ENCODE measurements around the gene SRBD1. TPM values are rescaled to one million over a fixed set of nuclear protein-coding genes. Genes with fewer than 3 reads are reported as not detected.

The SRBD1 gene
- total and polyA plus RNA-seq, 4 donors: 4.0 to 22.2 (median 10.0) TPM

DNA sequence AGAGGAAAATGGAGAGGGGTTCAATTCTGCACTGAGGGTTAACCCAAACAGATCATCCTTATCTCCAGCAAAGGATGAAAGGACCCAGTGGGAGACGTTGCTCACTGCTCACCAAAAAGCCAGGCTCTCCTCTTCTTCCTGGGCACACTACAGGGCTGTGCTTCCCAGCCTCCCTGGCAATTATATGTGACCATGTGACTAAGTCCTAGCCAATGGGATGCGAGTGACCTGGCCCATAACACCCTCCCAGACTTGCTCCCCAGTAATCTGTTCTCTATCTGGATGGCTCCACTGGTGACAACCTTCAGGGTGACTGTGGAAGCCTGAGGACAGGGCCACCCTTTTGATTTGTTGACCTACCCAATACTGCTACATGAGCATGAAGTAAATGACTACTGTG, 29.5 kb upstream of the SRBD1 start:
- TF ChIP-seq JUND (IDR thresholded peaks at IDR 0.05): no peak
- no peak for TF ChIP-seq YY1 (IDR thresholded peaks at IDR 0.05)
- TF ChIP-seq, protein P1, sequence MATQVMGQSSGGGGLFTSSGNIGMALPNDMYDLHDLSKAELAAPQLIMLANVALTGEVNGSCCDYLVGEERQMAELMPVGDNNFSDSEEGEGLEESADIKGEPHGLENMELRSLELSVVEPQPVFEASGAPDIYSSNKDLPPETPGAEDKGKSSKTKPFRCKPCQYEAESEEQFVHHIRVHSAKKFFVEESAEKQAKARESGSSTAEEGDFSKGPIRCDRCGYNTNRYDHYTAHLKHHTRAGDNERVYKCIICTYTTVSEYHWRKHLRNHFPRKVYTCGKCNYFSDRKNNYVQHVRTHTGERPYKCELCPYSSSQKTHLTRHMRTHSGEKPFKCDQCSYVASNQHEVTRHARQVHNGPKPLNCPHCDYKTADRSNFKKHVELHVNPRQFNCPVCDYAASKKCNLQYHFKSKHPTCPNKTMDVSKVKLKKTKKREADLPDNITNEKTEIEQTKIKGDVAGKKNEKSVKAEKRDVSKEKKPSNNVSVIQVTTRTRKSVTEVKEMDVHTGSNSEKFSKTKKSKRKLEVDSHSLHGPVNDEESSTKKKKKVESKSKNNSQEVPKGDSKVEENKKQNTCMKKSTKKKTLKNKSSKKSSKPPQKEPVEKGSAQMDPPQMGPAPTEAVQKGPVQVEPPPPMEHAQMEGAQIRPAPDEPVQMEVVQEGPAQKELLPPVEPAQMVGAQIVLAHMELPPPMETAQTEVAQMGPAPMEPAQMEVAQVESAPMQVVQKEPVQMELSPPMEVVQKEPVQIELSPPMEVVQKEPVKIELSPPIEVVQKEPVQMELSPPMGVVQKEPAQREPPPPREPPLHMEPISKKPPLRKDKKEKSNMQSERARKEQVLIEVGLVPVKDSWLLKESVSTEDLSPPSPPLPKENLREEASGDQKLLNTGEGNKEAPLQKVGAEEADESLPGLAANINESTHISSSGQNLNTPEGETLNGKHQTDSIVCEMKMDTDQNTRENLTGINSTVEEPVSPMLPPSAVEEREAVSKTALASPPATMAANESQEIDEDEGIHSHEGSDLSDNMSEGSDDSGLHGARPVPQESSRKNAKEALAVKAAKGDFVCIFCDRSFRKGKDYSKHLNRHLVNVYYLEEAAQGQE (IDR thresholded peaks at IDR 0.05): no peak
- TF ChIP-seq HNF4A (conservative IDR thresholded peaks at IDR 0.05): no peak
- TF ChIP-seq, protein P2, sequence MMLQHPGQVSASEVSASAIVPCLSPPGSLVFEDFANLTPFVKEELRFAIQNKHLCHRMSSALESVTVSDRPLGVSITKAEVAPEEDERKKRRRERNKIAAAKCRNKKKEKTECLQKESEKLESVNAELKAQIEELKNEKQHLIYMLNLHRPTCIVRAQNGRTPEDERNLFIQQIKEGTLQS (IDR thresholded peaks at IDR 0.05): no peak
- TF ChIP-seq RXRA (IDR thresholded peaks at IDR 0.05): no peak
- no peak for TF ChIP-seq TAF1 (conservative IDR thresholded peaks at IDR 0.05)
- no peak for TF ChIP-seq NR2F2 (IDR thresholded peaks at IDR 0.05)
- no peak for TF ChIP-seq RAD21 (IDR thresholded peaks at IDR 0.05)
- TF ChIP-seq MAX (IDR thresholded peaks at IDR 0.05): no peak
- no peak for TF ChIP-seq HNF4G (IDR thresholded peaks at IDR 0.05)
- no peak for TF ChIP-seq CTCF (IDR thresholded peaks at IDR 0.05; ENCODE audit: low read depth, low read length, missing input control)
- no peak overlapping the region for H3K4me3 ChIP-seq (ENCODE audit: low read depth in 1 of 3, low read length in 3 of 3)
- H3K4me1 ChIP-seq (ENCODE audit: control insufficient read depth in 4 of 4, insufficient read depth in 4 of 4, low read length in 3 of 4): peaks cover 0 to 13% (median 8%) of the 10 kb centered on the region in 4 donors
- DNase-seq (ENCODE audit: low spot score): no peak
- no peaks in the 10 kb centered on the region for H3K36me3 ChIP-seq (ENCODE audit: control insufficient read depth in 4 of 4, insufficient read depth in 3 of 4, low read depth in 1 of 4, low read length in 3 of 4)
- no peak overlapping the region for H3K9ac ChIP-seq (ENCODE audit: low read depth in 1 of 2, low read length in 2 of 2)
- no peaks in the 10 kb centered on the region for H3K27me3 ChIP-seq (ENCODE audit: control insufficient read depth in 4 of 4, insufficient read depth in 4 of 4, low read length in 3 of 4)
- 78% methylated on average over 2 of the region's 2 CpGs for WGBS
- no peak overlapping the region for H3K27ac ChIP-seq (ENCODE audit: low read depth in 1 of 2, low read length in 2 of 2)
- H3K9me3 ChIP-seq (ENCODE audit: control insufficient read depth in 4 of 4, low read length in 3 of 4): no peaks in the 10 kb centered on the region

DNA sequence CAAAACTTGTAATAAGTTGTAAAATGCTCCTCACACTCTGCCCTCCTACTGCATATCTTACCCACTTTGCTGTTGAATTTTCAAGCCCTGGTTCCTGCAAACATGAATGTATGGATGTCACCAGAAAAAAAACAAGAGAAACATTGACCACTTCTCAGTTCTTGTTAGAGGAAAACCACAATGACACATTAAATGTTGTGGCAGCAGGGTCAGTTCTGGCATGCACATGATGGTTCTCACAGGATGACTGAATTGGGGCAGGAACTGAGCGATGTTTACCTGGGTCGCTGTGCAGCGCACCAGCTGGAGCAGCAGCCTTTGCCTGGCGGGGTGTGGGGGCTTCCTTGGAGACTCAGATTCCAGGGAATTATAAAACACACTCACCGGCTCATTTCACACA, 26.4 kb upstream of the SRBD1 start:
- Histone ChIP-seq H3K4me3 (ENCODE audit: low read depth in 1 of 3, low read length in 3 of 3) (no peak overlapping the region), H3K36me3 (ENCODE audit: control insufficient read depth in 4 of 4, insufficient read depth in 3 of 4, low read depth in 1 of 4, low read length in 3 of 4) (no peaks in the 10 kb centered on the region), H3K27me3 (ENCODE audit: control insufficient read depth in 4 of 4, insufficient read depth in 4 of 4, low read length in 3 of 4) (no peaks in the 10 kb centered on the region), H3K4me1 (ENCODE audit: control insufficient read depth in 4 of 4, insufficient read depth in 4 of 4, low read length in 3 of 4) (no peaks in the 10 kb centered on the region), H3K27ac (ENCODE audit: low read depth in 1 of 2, low read length in 2 of 2) (no peak overlapping the region), H3K9ac (ENCODE audit: low read depth in 1 of 2, low read length in 2 of 2) (no peak overlapping the region), H3K9me3 (ENCODE audit: control insufficient read depth in 4 of 4, low read length in 3 of 4) (no peaks in the 10 kb centered on the region)
- 83% methylated on average over 5 of the region's 5 CpGs for WGBS
- no peak for TF ChIP-seq SP1 (IDR thresholded peaks at IDR 0.05)
- TF ChIP-seq YY1 (IDR thresholded peaks at IDR 0.05): no peak
- no peak for DNase-seq (ENCODE audit: low spot score)

DNA sequence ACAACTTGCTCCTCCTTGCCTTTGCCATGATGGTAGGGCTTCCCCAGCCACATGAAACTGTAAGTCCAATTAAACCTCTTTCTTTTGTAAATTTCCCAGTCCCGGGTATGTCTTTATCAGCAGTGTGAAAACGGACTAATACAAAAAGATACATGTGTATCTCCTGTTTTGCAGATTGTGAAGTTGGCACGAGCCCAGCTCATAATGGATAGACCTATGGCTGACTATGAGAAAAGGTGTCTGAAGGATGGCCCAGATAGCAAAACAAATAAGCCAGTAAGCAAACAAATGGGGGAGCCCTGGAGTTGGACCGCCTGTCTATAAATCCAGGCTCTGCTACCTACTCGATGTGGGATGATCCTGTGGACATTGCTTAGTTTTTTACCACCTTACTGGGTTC, 24.9 kb upstream of the SRBD1 start:
- H3K4me1 ChIP-seq (ENCODE audit: control insufficient read depth in 4 of 4, insufficient read depth in 4 of 4, low read length in 3 of 4): no peaks in the 10 kb centered on the region
- no peaks in the 10 kb centered on the region for H3K27me3 ChIP-seq (ENCODE audit: control insufficient read depth in 4 of 4, insufficient read depth in 4 of 4, low read length in 3 of 4)
- WGBS: 82% methylated on average over 5 of the region's 5 CpGs
- no peaks in the 10 kb centered on the region for H3K9me3 ChIP-seq (ENCODE audit: control insufficient read depth in 4 of 4, low read length in 3 of 4)
- DNase-seq (ENCODE audit: low spot score): no peak
- TF ChIP-seq YY1 (IDR thresholded peaks at IDR 0.05) (no peak), MAX (IDR thresholded peaks at IDR 0.05) (no peak), TAF1 (conservative IDR thresholded peaks at IDR 0.05) (no peak), NR2F2 (IDR thresholded peaks at IDR 0.05) (no peak), RXRA (IDR thresholded peaks at IDR 0.05) (no peak)
- TF ChIP-seq, protein P2 (IDR thresholded peaks at IDR 0.05): no peak
- H3K4me3 ChIP-seq (ENCODE audit: low read depth in 1 of 3, low read length in 3 of 3): no peak overlapping the region
- H3K9ac ChIP-seq (ENCODE audit: low read depth in 1 of 2, low read length in 2 of 2): no peak overlapping the region
- H3K36me3 ChIP-seq (ENCODE audit: control insufficient read depth in 4 of 4, insufficient read depth in 3 of 4, low read depth in 1 of 4, low read length in 3 of 4): no peaks in the 10 kb centered on the region
- H3K27ac ChIP-seq (ENCODE audit: low read depth in 1 of 2, low read length in 2 of 2): no peak overlapping the region
